ENCODE data around the gene SLC6A4.
"Not testable (repeated sequence)": the region's sequence is repeated elsewhere in the genome, so short reads cannot be mapped to it uniquely, and the experiment has no call there.

SLC6A4 gene

GRCh38 chr17:30203471-30203981 lies 32.0 kb downstream of the SLC6A4 start:
- Histone ChIP-seq H3K27me3 (ENCODE audit: control insufficient read depth, low read length) (peaks cover 15% of the 10 kb centered on the region), H3K4me2 (ENCODE audit: low read length) (no peak overlapping the region), H3K36me3 (ENCODE audit: control insufficient read depth, low read length) (no peaks in the 10 kb centered on the region), H3K9me2 (replicated peaks; ENCODE audit: control insufficient read depth, low read length) (no peaks in the 10 kb centered on the region), H3K4me1 (ENCODE audit: control insufficient read depth, low read length) (no peaks in the 10 kb centered on the region), H3F3A (ENCODE audit: control insufficient read depth, insufficient read depth) (no peaks in the 10 kb centered on the region), H3K9me3 (ENCODE audit: control insufficient read depth, insufficient read depth, low read length) (no peaks in the 10 kb centered on the region), H3K4me3 (ENCODE audit: low read length) (no peak overlapping the region), H3K79me2 (ENCODE audit: control insufficient read depth, low read length) (no peaks in the 10 kb centered on the region), H3K27ac (ENCODE audit: low read depth, low read length) (no peak overlapping the region), H4K20me1 (ENCODE audit: control insufficient read depth, insufficient read depth, low read depth, low read length) (no peaks in the 10 kb centered on the region)
- TF ChIP-seq EZH2phosphoT487 (IDR thresholded peaks at IDR 0.05; ENCODE audit: borderline replicate concordance, low read length) (no peak), CTCF (IDR thresholded peaks at IDR 0.05; ENCODE audit: low read depth, low read length, poor library complexity, severe bottlenecking) (no peak)

GRCh38 chr17:30200656-30201055 lies 34.8 kb downstream of the SLC6A4 start:
- H3K27me3 ChIP-seq (ENCODE audit: control insufficient read depth, low read length); H3K36me3 ChIP-seq (ENCODE audit: control insufficient read depth, low read length); H3K27ac ChIP-seq (ENCODE audit: low read depth, low read length); H3K79me2 ChIP-seq (ENCODE audit: control insufficient read depth, low read length); H3K9me2 ChIP-seq (replicated peaks; ENCODE audit: control insufficient read depth, low read length); H3K4me2 ChIP-seq (ENCODE audit: low read length); H3K4me3 ChIP-seq (ENCODE audit: low read length); H3K4me1 ChIP-seq (ENCODE audit: control insufficient read depth, low read length); H3K9me3 ChIP-seq (ENCODE audit: control insufficient read depth, insufficient read depth, low read length); H3F3A ChIP-seq (ENCODE audit: control insufficient read depth, insufficient read depth); H4K20me1 ChIP-seq (ENCODE audit: control insufficient read depth, insufficient read depth, low read depth, low read length): not testable (repeated sequence)

GRCh38 chr17:30200106-30200505 lies 35.4 kb downstream of the SLC6A4 start:
- H3K9me3 ChIP-seq (ENCODE audit: control insufficient read depth, insufficient read depth, low read length), result no peaks in the 10 kb centered on the region
- no peaks in the 10 kb centered on the region for H3K4me1 ChIP-seq (ENCODE audit: control insufficient read depth, low read length)
- no peaks in the 10 kb centered on the region for H3K36me3 ChIP-seq (ENCODE audit: control insufficient read depth, low read length)
- H3F3A ChIP-seq (ENCODE audit: control insufficient read depth, insufficient read depth), result no peaks in the 10 kb centered on the region
- H4K20me1 ChIP-seq (ENCODE audit: control insufficient read depth, insufficient read depth, low read depth, low read length), result no peaks in the 10 kb centered on the region
- H3K79me2 ChIP-seq (ENCODE audit: control insufficient read depth, low read length), result no peaks in the 10 kb centered on the region
- no peak overlapping the region for H3K27ac ChIP-seq (ENCODE audit: low read depth, low read length)
- no peak overlapping the region for H3K4me2 ChIP-seq (ENCODE audit: low read length)
- H3K4me3 ChIP-seq (ENCODE audit: low read length), result no peak overlapping the region
- TF ChIP-seq CTCF (IDR thresholded peaks at IDR 0.05; ENCODE audit: low read depth, low read length, poor library complexity, severe bottlenecking) (no peak), EZH2phosphoT487 (IDR thresholded peaks at IDR 0.05; ENCODE audit: borderline replicate concordance, low read length) (no peak)
- H3K9me2 ChIP-seq (replicated peaks; ENCODE audit: control insufficient read depth, low read length), result no peaks in the 10 kb centered on the region
- peaks cover 3% of the 10 kb centered on the region; the same call in 1 of the 2 replicates for H3K27me3 ChIP-seq (ENCODE audit: control insufficient read depth, low read length)

- H3K36me3 ChIP-seq (ENCODE audit: control insufficient read depth, low read length), result no peaks in the 10 kb centered on the region
- no peak overlapping the region for H3K4me2 ChIP-seq (ENCODE audit: low read length)
- H3K79me2 ChIP-seq (ENCODE audit: control insufficient read depth, low read length), result no peaks in the 10 kb centered on the region
- no peaks in the 10 kb centered on the region for H3K9me3 ChIP-seq (ENCODE audit: control insufficient read depth, insufficient read depth, low read length)
- H3K27me3 ChIP-seq (ENCODE audit: control insufficient read depth, low read length), result peaks cover 6% of the 10 kb centered on the region; the same call in 1 of the 2 replicates
- no peak overlapping the region for H3K4me3 ChIP-seq (ENCODE audit: low read length)
- no peaks in the 10 kb centered on the region for H3K9me2 ChIP-seq (replicated peaks; ENCODE audit: control insufficient read depth, low read length)
- no peaks in the 10 kb centered on the region for H3F3A ChIP-seq (ENCODE audit: control insufficient read depth, insufficient read depth)
- no peaks in the 10 kb centered on the region for H4K20me1 ChIP-seq (ENCODE audit: control insufficient read depth, insufficient read depth, low read depth, low read length)
- TF ChIP-seq CTCF (IDR thresholded peaks at IDR 0.05; ENCODE audit: low read depth, low read length, poor library complexity, severe bottlenecking) (no peak), EZH2phosphoT487 (IDR thresholded peaks at IDR 0.05; ENCODE audit: borderline replicate concordance, low read length) (no peak)
- H3K27ac ChIP-seq (ENCODE audit: low read depth, low read length), result no peak overlapping the region
- H3K4me1 ChIP-seq (ENCODE audit: control insufficient read depth, low read length), result no peaks in the 10 kb centered on the region
Measured at GRCh38 chr17:30199600-30199999, 35.9 kb downstream of the SLC6A4 start.
